Frontal cortex (tissue), 4 donors: ENCODE data around the gene RGR. TPM values are rescaled to one million over a fixed set of nuclear protein-coding genes. Genes with fewer than 3 reads are reported as not detected.

Source experiments
- DNase-seq, 2 donors: peaks; one replicate each; pipeline ENCODE4 v3.0.0; 2012; ENCODE audit warnings: low spot score in 2 of 2
- FAIRE-seq: peaks from 2 replicates; lab custom pipeline; 2012; peaks lifted over from hg19 to GRCh38; lab: Jason Lieb, UNC
- total RNA-seq: library from RNA; depleted of rRNA; stranded (reverse); fragments of >200 nt; gene quantifications from one replicate; pipeline ENCODE4 v1.2.3, GENCODE V29; 2014
- donor health status: control.
- donor health status: control.
- donor health status: control.

Gene RGR
- total RNA-seq, 1 donor from 2014 or later: not detected

GRCh38 chr10:84216834-84217233, 28.0 kb upstream of the RGR start:
- DNase-seq: no peak
- no peak for FAIRE-seq

DNA sequence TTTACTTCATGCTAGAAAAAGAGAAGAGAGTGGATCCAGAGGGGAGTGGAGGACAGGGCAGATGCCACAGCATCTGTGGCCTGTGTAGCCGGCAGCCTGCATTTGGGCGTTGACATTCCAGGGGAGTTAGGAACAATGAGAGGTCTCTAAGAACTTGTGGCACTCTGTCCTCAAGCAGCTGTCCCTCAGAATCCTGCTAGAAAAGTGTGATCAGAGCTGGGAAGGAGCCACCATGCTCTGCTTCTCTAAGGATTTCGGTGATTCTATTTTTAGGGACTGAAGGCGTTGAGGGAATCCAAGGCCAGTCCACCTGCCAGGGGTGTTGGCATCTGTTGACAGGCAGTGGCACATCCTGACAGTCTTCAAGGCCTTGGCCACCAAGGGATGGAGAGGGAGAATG, 27.1 kb upstream of the RGR start:
- DNase-seq (no peak), FAIRE-seq (no peak)

GRCh38 chr10:84221916-84222315, 22.9 kb upstream of the RGR start:
- FAIRE-seq: no peak
- DNase-seq: no peak

- no peak for FAIRE-seq
- DNase-seq: no peak
These were observed 20.3 kb upstream of the RGR start for GRCh38 chr10:84224411-84225028.

DNA sequence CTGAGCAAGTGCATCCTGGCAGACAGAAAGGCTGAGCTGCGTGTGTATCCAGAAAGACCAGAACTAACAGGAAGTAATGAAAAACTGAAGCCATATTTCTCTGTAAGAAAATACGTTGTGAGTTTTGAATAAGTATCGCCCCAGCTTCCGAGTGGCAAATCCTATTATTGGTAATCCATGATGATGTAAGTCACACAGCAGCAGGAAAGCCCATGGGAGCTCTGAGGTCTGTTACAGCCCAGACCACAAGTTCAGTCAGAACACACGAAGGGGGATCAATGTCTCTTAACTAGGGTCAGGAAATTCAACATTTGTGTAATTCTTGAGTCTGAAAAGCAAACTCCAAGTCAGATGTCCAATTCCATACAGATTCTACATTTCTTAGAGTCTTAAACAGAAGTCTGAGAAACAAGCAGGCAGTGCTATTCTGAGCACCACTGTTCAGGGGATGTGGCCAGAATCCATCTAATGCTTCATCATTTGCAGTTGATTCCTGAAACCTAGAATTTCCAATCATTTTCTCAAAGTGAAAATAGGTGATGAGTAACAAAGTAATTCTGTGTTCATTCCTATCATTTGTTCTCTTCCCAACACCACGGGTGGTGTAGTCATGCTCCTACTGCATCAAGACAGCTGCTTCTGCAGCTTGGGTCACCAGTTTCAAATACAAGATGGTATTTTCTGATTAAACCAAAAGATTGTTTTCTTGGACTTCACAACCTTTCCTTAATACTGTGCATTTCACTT, 19.3 kb upstream of the RGR start, which contains the start of gene LRIT2:
Gene LRIT2, minus strand, starts transcription at position 118 of the 747 bp plus-strand sequence. Its CDS starts 24 bp downstream, at position 94.
- DNase-seq: no peak
- FAIRE-seq: no peak

- FAIRE-seq (no peak), DNase-seq (no peak)
These were observed 18.2 kb upstream of the RGR start for GRCh38 chr10:84226616-84227015.

- DNase-seq (no peak), FAIRE-seq (no peak)
These were observed 17.0 kb upstream of the RGR start for GRCh38 chr10:84227810-84228209.

- FAIRE-seq: no peak
- no peak for DNase-seq
These were observed 14.5 kb upstream of the RGR start for GRCh38 chr10:84230359-84230758.

GRCh38 chr10:84232376-84232775, 12.5 kb upstream of the RGR start:
- no peak for FAIRE-seq

DNA sequence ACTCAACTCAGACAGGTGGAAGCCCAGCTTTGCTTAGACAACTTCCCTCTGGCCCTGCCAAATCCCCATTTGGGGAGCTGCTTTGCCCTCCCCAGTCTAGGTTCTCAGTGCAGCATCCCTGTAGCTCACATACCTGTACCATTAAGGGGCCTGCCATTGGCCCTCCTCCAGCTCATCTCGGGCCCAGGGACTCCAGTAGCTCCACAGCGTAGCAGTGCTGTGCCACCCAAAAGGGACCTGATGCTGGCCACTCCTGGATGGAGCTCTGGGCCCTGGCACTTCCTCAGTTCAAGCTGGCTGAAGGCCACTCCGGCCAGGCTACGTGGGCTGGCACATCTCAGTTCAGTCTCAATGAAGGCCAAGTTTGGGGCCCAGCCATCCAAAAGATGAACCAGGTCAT, 10.9 kb upstream of the RGR start:
- DNase-seq (no peak), FAIRE-seq (no peak)

More at GRCh38 chr10:84232376-84232775, 12.5 kb upstream of the RGR start:
- no peak for DNase-seq

GRCh38 chr10:84234479-84234878, 10.4 kb upstream of the RGR start:
- FAIRE-seq (no peak), DNase-seq (no peak)

- DNase-seq (no peak), FAIRE-seq (no peak)
These were observed 9.8 kb upstream of the RGR start for GRCh38 chr10:84235096-84235495.

DNA sequence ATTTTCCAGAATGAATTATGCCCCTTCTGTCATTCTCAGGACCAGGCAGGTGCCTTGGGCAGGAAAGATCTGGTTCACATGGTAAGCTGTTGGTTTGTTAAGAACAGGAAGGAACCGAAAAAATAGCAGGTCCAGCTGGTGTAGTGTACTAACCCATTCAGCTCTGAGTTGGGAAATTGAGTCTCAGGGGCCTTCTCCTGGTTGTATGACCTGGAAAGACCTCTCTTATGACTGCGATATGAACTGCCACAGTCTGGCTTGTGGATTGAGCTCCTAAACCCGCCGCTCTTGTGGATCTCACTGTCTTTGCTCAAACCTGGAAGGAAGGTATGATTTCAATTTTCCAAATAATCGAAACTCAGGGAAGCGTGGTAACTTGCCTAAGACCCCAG, 8.1 kb upstream of the RGR start:
- no peak for DNase-seq
- no peak for FAIRE-seq

- FAIRE-seq (no peak), DNase-seq (no peak)
These were observed 7.4 kb upstream of the RGR start for GRCh38 chr10:84237199-84238051.

GRCh38 chr10:84238909-84239308, 5.9 kb upstream of the RGR start:
- DNase-seq (no peak), FAIRE-seq (no peak)

- FAIRE-seq: no peak
- no peak for DNase-seq
These were observed 3.6 kb upstream of the RGR start, which contains the start of gene LRIT1 for GRCh38 chr10:84241185-84241790. LRIT1 (minus strand) TSS chr10:84241546; CDS start chr10:84241439, 107 bp downstream.

DNA sequence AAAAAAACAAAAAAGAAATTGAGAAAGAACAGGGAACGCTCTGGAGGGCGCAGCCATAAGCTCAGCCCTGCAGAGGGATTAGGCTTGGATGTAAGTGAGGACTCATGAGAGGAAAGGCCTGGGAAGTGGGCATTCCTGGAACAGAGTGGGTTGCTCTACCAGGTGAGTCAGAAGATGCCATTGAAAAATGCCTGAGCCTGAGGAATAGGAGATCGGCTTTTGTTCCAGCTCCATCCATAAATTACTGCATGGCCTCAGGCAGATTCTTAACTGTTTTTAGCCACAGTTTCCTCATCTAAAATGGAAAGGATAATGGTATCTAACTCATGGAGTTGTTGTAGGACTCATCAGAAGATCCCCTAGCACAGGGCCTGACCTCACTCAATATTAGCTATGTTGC, 1.1 kb upstream of the RGR start:
- FAIRE-seq: no peak

DNA sequence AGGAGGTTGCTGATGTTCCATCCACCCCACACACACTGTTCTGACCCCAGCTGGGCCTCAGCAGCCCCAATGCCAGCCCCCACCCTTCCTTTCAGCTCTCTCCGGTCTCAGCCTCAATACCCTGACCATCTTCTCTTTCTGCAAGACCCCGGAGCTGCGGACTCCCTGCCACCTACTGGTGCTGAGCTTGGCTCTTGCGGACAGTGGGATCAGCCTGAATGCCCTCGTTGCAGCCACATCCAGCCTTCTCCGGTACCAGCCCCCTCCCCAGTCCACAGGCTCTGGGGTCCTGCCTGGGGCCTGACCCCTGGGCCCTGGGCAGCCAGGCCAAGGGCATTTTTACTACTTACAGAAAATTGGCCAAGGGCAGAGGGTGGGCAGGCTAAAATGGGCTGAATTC, 2.6 kb downstream of the RGR start:
- no peak for FAIRE-seq
- DNase-seq: no peak

More for the DNA sequence above, 1.1 kb upstream of the RGR start:
- DNase-seq: no peak

- FAIRE-seq: no peak
- no peak for DNase-seq
These were observed 3.9 kb downstream of the RGR start for GRCh38 chr10:84248794-84249193.
